Osteoblast (primary cell): ENCODE measurements around the gene TBL1XR1. TPM values are rescaled to one million over a fixed set of nuclear protein-coding genes. Genes with fewer than 3 reads are reported as not detected.
"Not testable (repeated sequence)": the region's sequence is repeated elsewhere in the genome, so short reads cannot be mapped to it uniquely, and the experiment has no call there.

Experiments
- DNase-seq: peaks from one replicate; pipeline ENCODE4 v3.0.0; 2011; ENCODE audit warnings: low spot score, mixed read lengths; ENCODE audit not compliant: insufficient read length; ENCODE audit errors: missing footprints
- H2AFZ ChIP-seq: 2 replicates; pipeline ENCODE4 v1.6.0; 2011; ENCODE audit warnings: mild to moderate bottlenecking, low read length
- H3K27ac ChIP-seq: 2 replicates; pipeline ENCODE4 v1.5.1; 2011; ENCODE audit warnings: mild to moderate bottlenecking, low read depth, low read length, moderate library complexity
- H3K27me3 ChIP-seq: 2 replicates; pipeline ENCODE4 v1.6.0; 2012; ENCODE audit warnings: mild to moderate bottlenecking, control low read depth, inconsistent platforms, low read length, moderate library complexity; ENCODE audit not compliant: insufficient read depth
- H3K36me3 ChIP-seq: 2 replicates; pipeline ENCODE4 v1.5.1; 2011; ENCODE audit warnings: mild to moderate bottlenecking, low read length, control low read depth, moderate library complexity; ENCODE audit not compliant: insufficient read depth
- H3K4me1 ChIP-seq: 2 replicates; pipeline ENCODE4 v1.5.1; 2011; ENCODE audit warnings: mild to moderate bottlenecking, low read length, control low read depth, moderate library complexity; ENCODE audit not compliant: insufficient read depth
- H3K4me2 ChIP-seq: 2 replicates; pipeline ENCODE4 v1.6.0; 2011; ENCODE audit warnings: mild to moderate bottlenecking, low read length; ENCODE audit not compliant: insufficient read depth
- H3K4me3 ChIP-seq: fragments of 200-600 bp; sonication (generic); 3 replicates; pipeline ENCODE4 v1.5.1; 2012; ENCODE audit warnings: mild to moderate bottlenecking, low read length, inconsistent platforms; ENCODE audit not compliant: insufficient read depth
- H3K79me2 ChIP-seq: 2 replicates; pipeline ENCODE4 v1.6.0; 2012; ENCODE audit warnings: mild to moderate bottlenecking, low read length, control low read depth, inconsistent platforms; ENCODE audit not compliant: insufficient read depth
- H3K9me3 ChIP-seq: 2 replicates; pipeline ENCODE4 v1.5.1; 2011; ENCODE audit warnings: low read depth, low read length, control low read depth
- H4K20me1 ChIP-seq: 2 replicates; pipeline ENCODE4 v1.6.0; 2012; ENCODE audit warnings: mild to moderate bottlenecking, low read length, control low read depth; ENCODE audit not compliant: insufficient read depth
- CTCF ChIP-seq: IDR thresholded peaks from 2 replicates; pipeline ENCODE4 v1.5.1; 2011; ENCODE audit warnings: mild to moderate bottlenecking, low read depth, low read length, moderate library complexity; ENCODE audit errors: extremely low read depth
- total RNA-seq: library from RNA; depleted of rRNA; stranded (reverse); fragments of >200 nt; gene quantifications from 2 replicates; pipeline ENCODE4 v1.2.3, GENCODE V29; 2012

The TBL1XR1 gene
- total RNA-seq, 1 donor: 297 TPM

- Histone ChIP-seq H3K79me2 (no peaks in the 10 kb centered on the region), H3K4me2 (no peak overlapping the region), H3K4me3 (no peak overlapping the region), H3K27ac (no peak overlapping the region), H3K36me3 (no peaks in the 10 kb centered on the region), H2AFZ (no peak overlapping the region), H3K27me3 (no peaks in the 10 kb centered on the region), H3K4me1 (peaks cover 2% of the 10 kb centered on the region), H3K9me3 (no peaks in the 10 kb centered on the region), H4K20me1 (no peaks in the 10 kb centered on the region)
- DNase-seq: no peak
- no peak for TF ChIP-seq CTCF
These were observed 11.5 kb upstream of the TBL1XR1 start for GRCh38 chr3:177208781-177209180.

GRCh38 chr3:177208223-177208622 lies 10.9 kb upstream of the TBL1XR1 start:
- Histone ChIP-seq H3K4me3 (no peak overlapping the region), H3K4me1 (no peaks in the 10 kb centered on the region), H3K27me3 (no peaks in the 10 kb centered on the region), H3K9me3 (no peaks in the 10 kb centered on the region), H3K79me2 (no peaks in the 10 kb centered on the region), H3K36me3 (no peaks in the 10 kb centered on the region), H2AFZ (no peak overlapping the region), H3K27ac (no peak overlapping the region), H4K20me1 (no peaks in the 10 kb centered on the region), H3K4me2 (no peak overlapping the region)
- no peak for TF ChIP-seq CTCF
- DNase-seq: peak; percentile 10

- DNase-seq: peak; percentile 29
- Histone ChIP-seq H4K20me1 (no peaks in the 10 kb centered on the region), H3K4me1 (no peaks in the 10 kb centered on the region), H3K36me3 (no peaks in the 10 kb centered on the region), H2AFZ (no peak overlapping the region), H3K27me3 (no peaks in the 10 kb centered on the region), H3K9me3 (no peaks in the 10 kb centered on the region), H3K4me3 (no peak overlapping the region), H3K4me2 (no peak overlapping the region), H3K79me2 (no peaks in the 10 kb centered on the region), H3K27ac (no peak overlapping the region)
- TF ChIP-seq CTCF: no peak
These were observed 9.7 kb upstream of the TBL1XR1 start for GRCh38 chr3:177206936-177207335.

- no peak overlapping the region for H3K27ac ChIP-seq
- H3K4me3 ChIP-seq: no peak overlapping the region
- H3K4me1 ChIP-seq: no peaks in the 10 kb centered on the region
- H4K20me1 ChIP-seq: no peaks in the 10 kb centered on the region
- H2AFZ ChIP-seq: no peak overlapping the region
- no peak for TF ChIP-seq CTCF
- no peaks in the 10 kb centered on the region for H3K27me3 ChIP-seq
- H3K79me2 ChIP-seq: no peaks in the 10 kb centered on the region
- DNase-seq: no peak
- no peaks in the 10 kb centered on the region for H3K9me3 ChIP-seq
- no peak overlapping the region for H3K4me2 ChIP-seq
- no peaks in the 10 kb centered on the region for H3K36me3 ChIP-seq
These were observed 6.6 kb upstream of the TBL1XR1 start for GRCh38 chr3:177203689-177204395.

GRCh38 chr3:177203016-177203415 lies 5.7 kb upstream of the TBL1XR1 start:
- not testable (repeated sequence) for H3K27ac ChIP-seq, H3K36me3 ChIP-seq, H3K27me3 ChIP-seq, H3K4me3 ChIP-seq, H3K4me2 ChIP-seq, H2AFZ ChIP-seq, DNase-seq, H3K79me2 ChIP-seq, H3K9me3 ChIP-seq, H4K20me1 ChIP-seq, H3K4me1 ChIP-seq
